Glutamatergic neuron (in vitro differentiated cells): Measurements from ENCODE around the gene KIF21B. TPM values are rescaled to one million over a fixed set of nuclear protein-coding genes. Genes with fewer than 3 reads are reported as not detected.

Experiments
- DNase-seq: peaks from one replicate; pipeline ENCODE4 v3.0.0; 2022
- H3K27ac Mint-ChIP-seq: one replicate; pipeline ENCODE4 v1.8.0; 2020; ENCODE audit warnings: mild to moderate bottlenecking, mixed read lengths, inconsistent platforms; ENCODE audit not compliant: unreplicated experiment
- H3K27me3 Mint-ChIP-seq: one replicate; pipeline ENCODE4 v1.8.0; 2020; ENCODE audit warnings: mild to moderate bottlenecking, moderate library complexity, mixed read lengths, inconsistent platforms; ENCODE audit not compliant: unreplicated experiment
- H3K36me3 Mint-ChIP-seq: one replicate; pipeline ENCODE4 v1.8.0; 2020; ENCODE audit warnings: mild to moderate bottlenecking, mixed read lengths, inconsistent platforms; ENCODE audit not compliant: unreplicated experiment
- H3K4me1 Mint-ChIP-seq: one replicate; pipeline ENCODE4 v1.8.0; 2020; ENCODE audit warnings: mild to moderate bottlenecking, low read depth, mixed read lengths, inconsistent platforms; ENCODE audit not compliant: unreplicated experiment
- H3K4me3 Mint-ChIP-seq: one replicate; pipeline ENCODE4 v1.8.0; 2020; ENCODE audit warnings: mild to moderate bottlenecking, mixed read lengths, inconsistent platforms; ENCODE audit not compliant: unreplicated experiment
- H3K9me3 Mint-ChIP-seq: one replicate; pipeline ENCODE4 v1.8.0; 2020; ENCODE audit warnings: mild to moderate bottlenecking, moderate library complexity, mixed read lengths, inconsistent platforms; ENCODE audit not compliant: unreplicated experiment
- CTCF ChIP-seq: fragments of 200-600 bp; sonication (generic); IDR thresholded peaks from one replicate; pipeline ENCODE4 v1.5.0; 2021; ENCODE audit not compliant: partially characterized antibody, unreplicated experiment
- total RNA-seq: library from RNA; stranded (reverse); fragmentation: NEBNext Ultra II Directional; extraction: Animal tissue kit (Norgen Biotek cat#: 25700); gene quantifications from one replicate; pipeline ENCODE4 v1.2.1, GENCODE V29; 2021; ENCODE audit not compliant: unreplicated experiment

The KIF21B gene
- total RNA-seq, 1 donor from 2014 or later, result 51.1 TPM

- TF ChIP-seq CTCF, result no peak
- Mint-ChIP-seq H3K27me3 (peaks cover 4% of the 10 kb centered on the region), H3K9me3 (peaks cover 8% of the 10 kb centered on the region), H3K36me3 (no peaks in the 10 kb centered on the region), H3K4me1 (peaks cover 7% of the 10 kb centered on the region), H3K4me3 (no peak overlapping the region), H3K27ac (no peak overlapping the region)
- DNase-seq, result no peak
These were observed 25.8 kb upstream of the KIF21B start for GRCh38 chr1:201049248-201049831.

- no peak for DNase-seq
- Mint-ChIP-seq H3K4me3 (no peak overlapping the region), H3K4me1 (peaks cover 2% of the 10 kb centered on the region), H3K36me3 (no peaks in the 10 kb centered on the region), H3K27me3 (peaks cover 4% of the 10 kb centered on the region), H3K9me3 (peaks cover 9% of the 10 kb centered on the region), H3K27ac (no peak overlapping the region)
- TF ChIP-seq CTCF, result no peak
These were observed 25.0 kb upstream of the KIF21B start for GRCh38 chr1:201048521-201048920.

GRCh38 chr1:201044119-201044518, 20.6 kb upstream of the KIF21B start:
- no peak overlapping the region for H3K4me3 Mint-ChIP-seq
- no peak overlapping the region for H3K27ac Mint-ChIP-seq
- TF ChIP-seq CTCF, result no peak
- peaks cover 4% of the 10 kb centered on the region for H3K27me3 Mint-ChIP-seq
- peaks cover 7% of the 10 kb centered on the region for H3K9me3 Mint-ChIP-seq
- DNase-seq, result no peak
- no peaks in the 10 kb centered on the region for H3K36me3 Mint-ChIP-seq
- H3K4me1 Mint-ChIP-seq, result no peaks in the 10 kb centered on the region

- TF ChIP-seq CTCF, result peak; percentile 78
- no peaks in the 10 kb centered on the region for H3K4me1 Mint-ChIP-seq
- no peak overlapping the region for H3K4me3 Mint-ChIP-seq
- H3K36me3 Mint-ChIP-seq, result no peaks in the 10 kb centered on the region
- peaks cover 4% of the 10 kb centered on the region for H3K27me3 Mint-ChIP-seq
- H3K9me3 Mint-ChIP-seq, result peaks cover 7% of the 10 kb centered on the region
- peak; percentile 68 for DNase-seq
- H3K27ac Mint-ChIP-seq, result no peak overlapping the region
These were observed 19.4 kb upstream of the KIF21B start for GRCh38 chr1:201042779-201043461.

- no peak for DNase-seq
- H3K27me3 Mint-ChIP-seq, result peaks cover 2% of the 10 kb centered on the region
- H3K9me3 Mint-ChIP-seq, result peaks cover 2% of the 10 kb centered on the region
- no peaks in the 10 kb centered on the region for H3K36me3 Mint-ChIP-seq
- no peak overlapping the region for H3K27ac Mint-ChIP-seq
- no peak overlapping the region for H3K4me3 Mint-ChIP-seq
- no peak for TF ChIP-seq CTCF
- H3K4me1 Mint-ChIP-seq, result no peaks in the 10 kb centered on the region
These were observed 17.5 kb upstream of the KIF21B start for GRCh38 chr1:201041011-201041410.
